Activated naive CD4-positive, alpha-beta T cell treated with anti-CD3 and anti-CD28 coated beads, Interleukin-2, amount 10 ng/mL, durations not matched to agents 7 days and 5 days (primary cell): ENCODE results near the gene SLC38A4.
"Not testable (repeated sequence)": the region's sequence is repeated elsewhere in the genome, so short reads cannot be mapped to it uniquely, and the experiment has no call there.

ENCODE experiments used
- CTCF ChIA-PET: fragments of 350-600 bp; sonication (Branson Sonifier 250); formaldehyde crosslinking; loops from one replicate; lab custom pipeline; 2021; ENCODE audit warnings: antibody characterized with exemption; lab: Charles Lee
- DNase-seq: peaks from one replicate; pipeline ENCODE4 v3.0.0-alpha.2; 2020
- H3K27ac Mint-ChIP-seq: one replicate; pipeline ENCODE4 v1.8.0; 2021; ENCODE audit warnings: mild to moderate bottlenecking, moderate library complexity, mixed read lengths
- H3K27me3 Mint-ChIP-seq: one replicate; pipeline ENCODE4 v1.8.0; 2021; ENCODE audit warnings: mild to moderate bottlenecking, mixed read lengths
- H3K36me3 Mint-ChIP-seq: one replicate; pipeline ENCODE4 v1.8.0; 2021; ENCODE audit warnings: mixed read lengths
- H3K4me1 Mint-ChIP-seq: one replicate; pipeline ENCODE4 v1.8.0; 2021; ENCODE audit warnings: mixed read lengths
- H3K4me3 Mint-ChIP-seq: one replicate; pipeline ENCODE4 v1.8.0; 2021; ENCODE audit warnings: mild to moderate bottlenecking, moderate library complexity, mixed read lengths
- H3K9me3 Mint-ChIP-seq: one replicate; pipeline ENCODE4 v1.8.0; 2021; ENCODE audit warnings: mixed read lengths

The SLC38A4 gene

GRCh38 chr12:46743456-46743855, 82.3 kb downstream of the SLC38A4 start:
- peaks cover 8% of the 10 kb centered on the region for H3K27me3 Mint-ChIP-seq
- H3K4me1 Mint-ChIP-seq = no peaks in the 10 kb centered on the region
- H3K27ac Mint-ChIP-seq = no peak overlapping the region
- no peak for DNase-seq
- no peaks in the 10 kb centered on the region for H3K36me3 Mint-ChIP-seq
- CTCF ChIA-PET = no interaction called here
- H3K9me3 Mint-ChIP-seq = peaks cover 15% of the 10 kb centered on the region
- H3K4me3 Mint-ChIP-seq = no peak overlapping the region

GRCh38 chr12:46742271-46742670, 83.5 kb downstream of the SLC38A4 start:
- DNase-seq, H3K4me1 Mint-ChIP-seq, H3K27me3 Mint-ChIP-seq, CTCF ChIA-PET, H3K4me3 Mint-ChIP-seq, H3K36me3 Mint-ChIP-seq, H3K27ac Mint-ChIP-seq: not testable (repeated sequence)
- H3K9me3 Mint-ChIP-seq = peaks cover 23% of the 10 kb centered on the region

DNA sequence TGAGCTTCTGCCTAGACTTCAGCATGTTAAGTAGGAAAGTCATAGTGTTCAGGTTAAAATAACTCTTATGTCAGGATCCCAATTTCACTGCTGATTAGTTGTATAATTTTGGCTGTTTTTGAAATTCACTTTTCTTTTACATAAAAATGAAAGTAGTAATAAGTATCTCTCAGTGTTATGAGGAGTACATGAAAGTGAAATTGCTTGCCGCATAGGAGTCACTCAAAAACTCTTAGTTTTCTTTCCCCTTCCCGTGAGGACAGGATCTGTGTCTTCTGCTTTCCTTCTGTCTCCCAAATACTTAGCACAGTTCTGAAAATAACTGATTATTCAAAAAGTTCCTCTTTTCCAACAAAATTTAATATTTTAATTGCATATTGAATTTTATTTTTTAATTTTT, 100.5 kb downstream of the SLC38A4 start:
- Mint-ChIP-seq H3K27me3 (no peaks in the 10 kb centered on the region), H3K36me3 (no peaks in the 10 kb centered on the region), H3K9me3 (no peaks in the 10 kb centered on the region), H3K27ac (no peak overlapping the region), H3K4me1 (peaks cover 8% of the 10 kb centered on the region), H3K4me3 (no peak overlapping the region)
- CTCF ChIA-PET = no interaction called here
- DNase-seq = no peak

DNA sequence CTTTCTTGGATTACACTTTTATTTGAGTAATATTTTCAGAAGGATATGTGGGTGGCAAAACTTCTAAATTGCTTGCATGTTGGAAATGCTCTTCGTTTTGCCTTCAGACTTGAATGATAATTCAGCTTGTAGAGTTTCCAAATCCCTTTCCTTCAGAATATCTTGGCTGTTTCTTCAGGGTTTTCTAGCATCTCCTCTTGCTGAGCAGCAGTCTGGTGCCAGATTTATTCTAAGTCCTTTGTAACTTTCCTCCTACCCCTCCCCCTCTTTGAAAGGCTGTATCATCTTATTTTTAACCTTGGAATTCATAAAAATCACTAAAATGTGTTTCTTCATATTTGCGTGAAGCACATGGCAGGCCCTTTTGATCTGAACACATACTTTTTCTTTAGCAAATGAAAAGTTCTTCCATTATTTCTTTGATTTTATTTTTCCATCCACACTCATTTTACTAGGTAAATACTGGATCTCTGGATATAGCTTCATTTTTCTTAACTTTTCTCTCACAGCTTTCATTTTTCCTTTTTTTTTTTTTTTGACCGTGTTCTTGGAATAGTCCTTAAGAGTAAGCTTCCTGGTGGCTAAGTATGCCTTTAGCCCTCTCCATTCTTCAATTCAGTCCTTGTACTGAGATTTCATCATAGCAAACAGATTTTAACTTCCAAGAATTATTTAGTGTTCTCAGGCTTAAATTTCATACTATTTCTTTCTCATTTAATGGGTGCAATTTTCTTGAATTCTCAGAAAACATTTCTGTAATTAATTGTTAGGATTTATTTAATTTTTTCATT, 102.0 kb downstream of the SLC38A4 start:
- Mint-ChIP-seq H3K9me3 (peaks cover 4% of the 10 kb centered on the region), H3K27me3 (no peaks in the 10 kb centered on the region), H3K4me3 (no peak overlapping the region), H3K36me3 (no peaks in the 10 kb centered on the region), H3K27ac (no peak overlapping the region), H3K4me1 (peaks cover 8% of the 10 kb centered on the region)
- DNase-seq = no peak
- CTCF ChIA-PET = no interaction called here

- Mint-ChIP-seq H3K4me1 (peaks cover 8% of the 10 kb centered on the region), H3K9me3 (peaks cover 4% of the 10 kb centered on the region), H3K27ac (no peak overlapping the region), H3K36me3 (no peaks in the 10 kb centered on the region), H3K27me3 (no peaks in the 10 kb centered on the region), H3K4me3 (no peak overlapping the region)
- CTCF ChIA-PET = no interaction called here
- no peak for DNase-seq
Observed at GRCh38 chr12:46722394-46723185, 103.2 kb downstream of the SLC38A4 start.

- CTCF ChIA-PET = no interaction called here
Observed at GRCh38 chr12:46718495-46718894, 107.3 kb downstream of the SLC38A4 start.

GRCh38 chr12:46717868-46718267, 107.9 kb downstream of the SLC38A4 start:
- DNase-seq = no peak
- Mint-ChIP-seq H3K27ac (no peak overlapping the region), H3K27me3 (no peaks in the 10 kb centered on the region), H3K9me3 (peaks cover 4% of the 10 kb centered on the region), H3K36me3 (no peaks in the 10 kb centered on the region), H3K4me1 (no peaks in the 10 kb centered on the region), H3K4me3 (no peak overlapping the region)
- CTCF ChIA-PET = no interaction called here

More at GRCh38 chr12:46718495-46718894, 107.3 kb downstream of the SLC38A4 start:
- Mint-ChIP-seq H3K27ac (no peak overlapping the region), H3K9me3 (peaks cover 4% of the 10 kb centered on the region), H3K4me1 (no peaks in the 10 kb centered on the region), H3K4me3 (no peak overlapping the region), H3K27me3 (no peaks in the 10 kb centered on the region), H3K36me3 (no peaks in the 10 kb centered on the region)
- no peak for DNase-seq

- Mint-ChIP-seq H3K4me3 (no peak overlapping the region), H3K9me3 (peaks cover 4% of the 10 kb centered on the region), H3K36me3 (no peaks in the 10 kb centered on the region), H3K4me1 (no peaks in the 10 kb centered on the region), H3K27me3 (no peaks in the 10 kb centered on the region), H3K27ac (no peak overlapping the region)
- DNase-seq = no peak
- CTCF ChIA-PET = no interaction called here
Observed at GRCh38 chr12:46717159-46717558, 108.6 kb downstream of the SLC38A4 start.
